ENCODE data around the gene MREG.
"Not testable (repeated sequence)": the region's sequence is repeated elsewhere in the genome, so short reads cannot be mapped to it uniquely, and the experiment has no call there.

GRCh38 chr2:215957354-215958122, 55.8 kb downstream of the MREG start:
- not testable (repeated sequence) for TF ChIP-seq CTCF (conservative IDR thresholded peaks at IDR 0.05); ZFX (IDR thresholded peaks at IDR 0.05)

Measured in C4-2B (cell line).